ENCODE measurements around the gene RPTOR.

RPTOR gene

GRCh38 chr17:80798595-80799537, 254.2 kb downstream of the RPTOR start:
- intact Hi-C loops (cut with micrococcal nuclease) = no loop called here
- no peak overlapping the region for H3K4me3 Mint-ChIP-seq
- H3K27ac Mint-ChIP-seq = no peak overlapping the region
- H3K36me3 Mint-ChIP-seq (ENCODE audit: low read depth) = peaks cover 36% of the 10 kb centered on the region
- H3K9me3 Mint-ChIP-seq = peaks cover 12% of the 10 kb centered on the region
- H3K27me3 Mint-ChIP-seq = no peaks in the 10 kb centered on the region
- no peaks in the 10 kb centered on the region for H3K4me1 Mint-ChIP-seq (ENCODE audit: low read depth)

DNA sequence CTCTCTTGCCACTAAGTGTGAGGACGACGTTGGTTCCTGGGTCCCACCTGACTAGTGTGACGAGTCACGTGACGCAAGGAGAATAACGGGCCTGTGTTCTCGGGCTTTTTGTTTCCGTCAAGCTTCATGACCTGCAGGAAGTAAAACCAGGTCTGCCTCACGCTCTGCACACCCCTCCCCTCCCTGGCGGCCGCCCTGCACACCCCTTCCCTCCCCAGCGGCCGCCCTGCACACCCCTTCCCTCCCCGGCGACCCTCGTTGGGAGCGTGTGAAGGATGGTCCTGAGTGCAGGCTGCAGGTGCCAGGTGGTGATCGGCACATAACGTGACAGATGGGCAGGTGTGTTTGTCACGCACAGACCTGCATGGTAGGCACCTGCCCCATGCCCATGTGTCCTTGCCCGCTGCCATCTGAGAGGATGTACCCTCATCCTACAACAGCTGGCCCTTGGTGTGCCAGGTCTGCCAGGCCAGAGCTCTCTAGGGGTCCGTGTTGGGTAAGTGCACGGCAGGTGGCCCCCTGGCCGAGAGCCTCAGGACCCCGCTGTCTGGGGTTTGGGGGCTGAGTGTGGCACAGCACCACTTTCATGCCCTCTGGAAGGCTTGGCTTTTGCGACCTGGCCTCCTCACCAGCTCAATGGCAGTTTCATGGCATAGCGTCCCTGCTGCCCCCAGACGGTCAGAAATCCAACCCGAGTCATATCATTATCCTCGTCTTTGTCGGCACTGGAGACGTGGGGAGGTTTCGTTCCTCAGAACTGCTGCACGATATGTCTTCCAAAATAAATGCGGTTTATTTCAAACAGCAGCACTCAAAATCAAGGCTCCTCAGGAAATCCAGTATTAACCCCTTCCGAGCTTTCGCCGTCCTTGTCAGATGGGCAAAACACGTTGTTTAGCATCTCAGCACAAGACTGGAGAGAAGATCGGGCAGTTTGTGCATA, 255.2 kb downstream of the RPTOR start:
- Mint-ChIP-seq H3K4me3 (no peak overlapping the region), H3K27ac (no peak overlapping the region), H3K4me1 (ENCODE audit: low read depth) (peaks cover 2% of the 10 kb centered on the region), H3K36me3 (ENCODE audit: low read depth) (peaks cover 27% of the 10 kb centered on the region), H3K27me3 (no peaks in the 10 kb centered on the region), H3K9me3 (peaks cover 12% of the 10 kb centered on the region)
- intact Hi-C loops (cut with micrococcal nuclease) = no loop called here

DNA sequence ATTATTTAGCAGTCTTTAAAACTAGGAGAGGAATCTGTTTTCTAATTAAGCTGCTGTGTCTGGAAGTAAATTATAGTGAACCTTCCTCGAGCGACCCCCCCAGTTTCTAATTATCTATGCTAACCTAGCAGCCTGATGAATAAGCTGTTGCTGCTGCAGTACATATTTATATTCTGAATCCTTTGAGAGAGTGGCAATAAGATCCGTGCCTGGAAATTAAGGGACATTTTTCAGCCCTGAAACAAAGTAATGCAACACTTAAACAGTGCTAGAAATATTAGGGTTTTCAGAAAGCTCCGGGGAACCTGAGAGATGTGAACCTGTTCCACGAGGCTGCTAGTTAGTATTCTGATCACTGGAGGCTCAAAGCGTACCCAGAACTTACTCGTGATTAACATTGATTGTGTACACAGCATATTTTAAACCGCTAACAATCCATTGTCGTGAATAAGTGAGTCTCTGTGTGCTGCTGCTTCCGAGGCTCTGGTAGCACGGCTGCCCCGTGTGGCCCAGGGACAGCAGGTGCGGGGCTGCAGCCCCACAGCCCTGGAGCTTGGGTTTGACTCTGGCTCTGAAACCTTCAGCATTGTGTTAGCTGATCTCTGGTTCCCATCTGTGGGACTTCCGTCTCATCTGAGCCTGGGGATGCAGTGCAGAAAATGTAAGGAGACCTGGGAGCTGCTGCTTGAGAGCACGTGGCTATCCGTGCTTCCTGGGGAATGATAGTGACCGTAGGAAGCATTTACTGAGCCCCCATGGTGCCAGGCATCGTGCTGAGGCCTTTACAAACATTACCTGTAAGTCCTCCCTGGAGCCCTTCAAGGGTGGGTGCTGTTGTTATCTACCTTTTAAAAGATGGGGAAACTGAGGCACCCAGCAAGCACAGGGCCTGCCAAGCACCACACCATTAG, 256.1 kb downstream of the RPTOR start:
- peaks cover 21% of the 10 kb centered on the region for H3K36me3 Mint-ChIP-seq (ENCODE audit: low read depth)
- H3K27ac Mint-ChIP-seq = no peak overlapping the region
- no peaks in the 10 kb centered on the region for H3K27me3 Mint-ChIP-seq
- H3K4me1 Mint-ChIP-seq (ENCODE audit: low read depth) = peaks cover 8% of the 10 kb centered on the region
- intact Hi-C loops (cut with micrococcal nuclease) = no loop called here
- no peak overlapping the region for H3K4me3 Mint-ChIP-seq
- H3K9me3 Mint-ChIP-seq = peaks cover 9% of the 10 kb centered on the region

DNA sequence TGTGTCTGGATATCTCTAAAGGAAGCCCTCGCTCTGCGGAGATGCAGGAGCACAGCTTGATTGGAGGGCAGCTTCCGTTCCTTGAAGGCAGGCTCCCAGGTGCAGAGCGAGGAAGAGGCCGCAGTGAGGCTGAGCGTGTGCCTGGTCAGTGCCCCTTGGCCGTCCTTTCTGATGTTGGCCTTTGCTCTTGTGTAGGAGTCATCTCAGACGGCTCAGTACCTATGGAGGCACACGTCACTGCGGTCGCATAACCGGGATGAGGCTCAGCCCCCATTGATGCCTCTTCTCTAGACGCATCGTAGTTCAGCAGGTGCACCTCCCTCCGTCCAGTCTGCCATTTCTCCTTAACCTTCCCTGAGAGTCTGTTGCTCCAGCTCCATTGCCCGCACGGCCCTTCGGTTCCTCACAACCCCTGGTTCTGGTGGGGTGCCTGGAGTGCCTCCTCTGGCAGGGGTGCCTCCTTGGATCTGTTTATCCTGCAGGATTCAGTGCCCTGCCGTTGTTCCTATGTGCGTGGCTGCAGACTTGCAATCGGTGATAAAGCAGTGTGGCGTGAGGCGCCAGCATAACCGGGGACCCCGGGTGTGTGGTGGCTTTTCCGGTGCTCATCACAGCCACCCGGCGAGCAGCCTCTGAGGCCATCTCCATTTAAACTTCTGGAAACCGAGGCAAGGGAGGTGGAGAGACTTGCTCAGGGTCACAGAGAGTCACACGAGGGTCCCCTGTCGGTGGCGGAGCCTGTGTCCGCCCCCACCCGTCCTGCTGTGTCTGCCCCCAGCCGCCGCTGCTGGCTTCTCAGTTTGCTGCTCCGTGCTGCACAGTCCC, 258.2 kb downstream of the RPTOR start:
- no peaks in the 10 kb centered on the region for H3K27me3 Mint-ChIP-seq
- no peak overlapping the region for H3K4me3 Mint-ChIP-seq
- H3K9me3 Mint-ChIP-seq = peaks cover 17% of the 10 kb centered on the region
- peaks cover 8% of the 10 kb centered on the region for H3K4me1 Mint-ChIP-seq (ENCODE audit: low read depth)
- peaks cover 30% of the 10 kb centered on the region for H3K36me3 Mint-ChIP-seq (ENCODE audit: low read depth)
- no peak overlapping the region for H3K27ac Mint-ChIP-seq
- intact Hi-C loops (cut with micrococcal nuclease) = no loop called here

DNA sequence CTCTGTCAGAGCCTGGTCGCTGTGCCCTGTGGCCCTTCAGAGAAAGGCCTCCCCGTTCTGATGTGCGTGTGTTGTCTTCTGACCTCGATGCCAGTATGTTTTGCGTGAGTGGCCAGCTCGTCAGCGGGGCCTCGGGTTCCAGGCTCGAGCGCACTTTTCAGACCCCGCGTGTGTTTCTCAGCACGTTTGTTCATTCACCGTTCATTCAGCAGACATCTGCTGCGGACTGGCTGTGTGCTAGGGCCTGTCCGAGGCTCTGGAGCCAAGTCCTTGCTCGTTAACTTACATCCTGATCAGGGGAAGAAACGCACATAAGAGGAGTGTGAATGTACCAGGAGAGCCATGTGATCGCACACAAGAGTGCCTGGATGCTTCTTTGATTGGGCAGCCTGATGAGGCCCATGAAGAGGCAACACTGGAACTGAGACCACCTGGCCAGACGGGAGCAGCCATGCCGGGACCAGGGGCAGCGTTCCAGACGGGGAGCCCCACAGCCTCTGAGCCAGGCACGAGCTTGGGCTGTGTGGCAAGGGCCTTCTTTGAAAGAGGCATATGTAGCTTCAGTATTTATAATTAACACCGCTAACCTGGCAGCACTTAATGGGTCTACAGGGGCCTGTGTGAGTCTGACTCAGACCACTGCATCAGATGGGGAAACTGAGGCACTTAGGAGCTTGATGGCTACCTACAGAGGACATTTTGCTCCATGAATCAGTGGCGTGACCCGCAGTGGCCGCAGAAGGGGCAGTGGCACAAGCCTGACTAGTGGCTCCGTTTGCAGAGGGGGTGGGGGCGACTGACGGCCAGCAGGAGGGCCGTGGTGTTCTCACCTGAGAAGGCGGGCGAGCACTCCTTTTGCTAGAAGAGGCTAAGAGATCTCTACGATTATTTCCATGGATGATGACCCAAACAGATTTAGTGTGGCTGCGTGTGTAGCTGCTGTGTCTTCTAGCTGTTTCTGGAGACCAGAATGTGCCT, 259.1 kb downstream of the RPTOR start:
- no peak overlapping the region for H3K27ac Mint-ChIP-seq
- no peak overlapping the region for H3K4me3 Mint-ChIP-seq
- H3K36me3 Mint-ChIP-seq (ENCODE audit: low read depth) = peaks cover 26% of the 10 kb centered on the region
- H3K9me3 Mint-ChIP-seq = peaks cover 17% of the 10 kb centered on the region
- intact Hi-C loops (cut with micrococcal nuclease) = no loop called here
- H3K4me1 Mint-ChIP-seq (ENCODE audit: low read depth) = peaks cover 8% of the 10 kb centered on the region
- no peaks in the 10 kb centered on the region for H3K27me3 Mint-ChIP-seq

DNA sequence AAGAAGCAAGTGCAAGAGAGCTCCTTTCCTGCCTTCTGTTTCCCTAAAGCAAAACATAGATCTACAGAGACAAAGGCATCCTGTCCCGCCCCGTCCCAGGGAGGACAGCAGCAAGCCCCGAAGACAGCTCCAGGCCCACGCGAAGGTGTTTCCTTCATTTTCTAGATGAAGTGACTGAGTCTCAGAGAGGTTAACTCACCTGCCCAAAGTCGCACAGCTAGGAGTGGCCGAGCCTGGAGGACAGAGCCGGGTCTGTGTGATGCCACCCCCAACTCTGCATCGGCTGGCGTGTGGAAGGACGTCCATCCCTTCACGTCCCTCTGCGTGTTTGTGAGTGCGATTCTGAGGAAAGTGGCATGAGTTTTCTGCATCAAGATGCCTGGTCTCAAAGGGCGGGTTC, 259.8 kb downstream of the RPTOR start:
- no peaks in the 10 kb centered on the region for H3K27me3 Mint-ChIP-seq
- intact Hi-C loops (cut with micrococcal nuclease) = no loop called here
- no peak overlapping the region for H3K4me3 Mint-ChIP-seq
- no peak overlapping the region for H3K27ac Mint-ChIP-seq
- peaks cover 8% of the 10 kb centered on the region for H3K4me1 Mint-ChIP-seq (ENCODE audit: low read depth)
- H3K36me3 Mint-ChIP-seq (ENCODE audit: low read depth) = peaks cover 27% of the 10 kb centered on the region
- H3K9me3 Mint-ChIP-seq = peaks cover 17% of the 10 kb centered on the region

GRCh38 chr17:80805032-80805751, 260.6 kb downstream of the RPTOR start:
- Mint-ChIP-seq H3K4me3 (no peak overlapping the region), H3K36me3 (ENCODE audit: low read depth) (peaks cover 27% of the 10 kb centered on the region), H3K27ac (no peak overlapping the region), H3K27me3 (no peaks in the 10 kb centered on the region), H3K9me3 (peaks cover 17% of the 10 kb centered on the region), H3K4me1 (ENCODE audit: low read depth) (peaks cover 8% of the 10 kb centered on the region)
- intact Hi-C loops (cut with micrococcal nuclease) = no loop called here

DNA sequence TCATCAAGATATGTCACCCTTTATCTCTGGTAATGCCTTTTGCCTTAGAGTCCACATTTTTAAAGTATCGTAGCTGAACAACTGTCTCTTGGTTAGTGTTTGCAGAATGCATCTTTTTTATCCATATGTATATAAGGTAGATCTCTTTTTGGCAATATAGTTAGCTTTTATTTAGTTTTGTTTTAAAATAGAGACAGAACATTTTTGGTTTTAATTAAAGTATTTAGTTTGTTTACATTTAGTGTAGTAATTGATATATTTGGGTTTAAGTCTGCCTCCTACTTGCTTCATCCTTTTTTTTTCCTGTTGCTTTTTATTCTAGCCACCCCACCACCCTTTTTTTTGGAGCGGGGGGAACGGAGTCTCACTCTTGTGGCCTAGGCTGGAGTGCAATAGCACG, 262.4 kb downstream of the RPTOR start:
- no peak overlapping the region for H3K27ac Mint-ChIP-seq
- intact Hi-C loops (cut with micrococcal nuclease) = no loop called here
- H3K27me3 Mint-ChIP-seq = no peaks in the 10 kb centered on the region
- H3K9me3 Mint-ChIP-seq = peaks cover 17% of the 10 kb centered on the region
- peaks cover 14% of the 10 kb centered on the region for H3K4me1 Mint-ChIP-seq (ENCODE audit: low read depth)
- no peak overlapping the region for H3K4me3 Mint-ChIP-seq
- peaks cover 28% of the 10 kb centered on the region for H3K36me3 Mint-ChIP-seq (ENCODE audit: low read depth)

DNA sequence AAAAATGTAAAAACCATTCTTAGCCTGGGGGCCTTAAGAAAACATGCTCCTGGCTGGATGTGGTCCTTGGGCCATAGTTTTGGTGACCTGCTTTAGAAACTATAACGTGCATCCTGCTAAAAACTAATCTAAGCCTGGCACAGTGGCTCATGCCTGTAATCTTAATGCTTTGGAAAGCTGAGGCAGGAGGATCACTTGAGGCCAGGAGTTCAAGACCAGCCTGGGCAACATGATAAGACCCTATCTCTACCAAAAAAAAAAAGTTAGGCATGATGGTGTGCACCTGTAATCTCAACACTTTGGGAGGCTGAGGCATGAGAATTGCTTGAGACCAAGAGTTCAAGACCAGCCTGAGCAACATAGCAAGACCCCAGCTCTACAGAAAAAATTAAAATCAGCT, 263.2 kb downstream of the RPTOR start:
- Mint-ChIP-seq H3K27ac (no peak overlapping the region), H3K4me3 (no peak overlapping the region), H3K4me1 (ENCODE audit: low read depth) (peaks cover 14% of the 10 kb centered on the region), H3K9me3 (peaks cover 17% of the 10 kb centered on the region), H3K27me3 (no peaks in the 10 kb centered on the region), H3K36me3 (ENCODE audit: low read depth) (peaks cover 36% of the 10 kb centered on the region)
- intact Hi-C loops (cut with micrococcal nuclease) = no loop called here

- H3K36me3 Mint-ChIP-seq (ENCODE audit: low read depth) = peaks cover 44% of the 10 kb centered on the region
- H3K9me3 Mint-ChIP-seq = peaks cover 12% of the 10 kb centered on the region
- H3K27me3 Mint-ChIP-seq = no peaks in the 10 kb centered on the region
- peaks cover 7% of the 10 kb centered on the region for H3K4me1 Mint-ChIP-seq (ENCODE audit: low read depth)
- no peak overlapping the region for H3K27ac Mint-ChIP-seq
- H3K4me3 Mint-ChIP-seq = no peak overlapping the region
- intact Hi-C loops (cut with micrococcal nuclease) = no loop called here
Observed at GRCh38 chr17:80811181-80812105, 266.8 kb downstream of the RPTOR start.
